Ovary (tissue), 9 donors: ENCODE measurements around the gene FYN. TPM values are rescaled to one million over a fixed set of nuclear protein-coding genes. Genes with fewer than 3 reads are reported as not detected.

Experiments used
- DNase-seq, 5 donors: peaks; one replicate each; pipeline ENCODE4 v3.0.0-alpha.2; 2019 to 2020
- H3K27ac ChIP-seq, 2 donors: fragments of 200-600 bp; one replicate each; pipeline versions ENCODE4 v1.5.1 to v1.8.0; 2019 to 2022
- H3K27me3 ChIP-seq: fragments of 200-600 bp; one replicate; pipeline ENCODE4 v1.8.0; 2022
- H3K36me3 ChIP-seq: fragments of 200-600 bp; sonication (generic); one replicate; pipeline ENCODE4 v1.5.1; 2019
- H3K4me1 ChIP-seq: one replicate; pipeline ENCODE4 v1.8.1; 2013; ENCODE audit warnings: mild to moderate bottlenecking, moderate library complexity; ENCODE audit not compliant: insufficient read depth
- H3K4me3 ChIP-seq: fragments of 200-600 bp; sonication (generic); one replicate; pipeline ENCODE4 v1.5.1; 2017
- H3K9me3 ChIP-seq, 2 donors: fragments of 200-600 bp in 1 of 2; sonication (generic) in 1 of 2; one replicate each; pipeline versions ENCODE4 v1.5.1 to v1.8.1; 2013 to 2019; ENCODE audit warnings: mild to moderate bottlenecking in 1 of 2, moderate library complexity in 1 of 2
- CTCF ChIP-seq, 3 donors: fragments of 450-650 bp in 2 of 3; fragments of 200-600 bp in 1 of 3; IDR thresholded peaks; one replicate each; pipeline versions ENCODE4 v1.5.1 to v1.8.0; 2016 to 2022; ENCODE audit warnings: antibody characterized with exemption in 3 of 3, mild to moderate bottlenecking in 1 of 3
- EP300 ChIP-seq: sonication (generic); formaldehyde crosslinking; IDR thresholded peaks from one replicate; pipeline ENCODE4 v1.6.1; 2017; ENCODE audit warnings: antibody characterized with exemption
- POLR2A ChIP-seq: fragments of 450-650 bp; IDR thresholded peaks from one replicate; pipeline ENCODE4 v1.6.1; 2017; ENCODE audit warnings: antibody characterized with exemption, mild to moderate bottlenecking, moderate library complexity
- WGBS, 3 donors: extraction: QIAGEN DNeasy Blood & Tissue Kit in 1 of 3; methylation state at CpG; one replicate each; pipeline versions ENCODE4 v1.1.5 to v1.1.7; 2013 to 2017; 5-methylcytosine and 5-hydroxymethylcytosine counted together
- intact Hi-C, 4 donors: fragments of 100-400 bp; cut with DNase I; formaldehyde crosslinking; loops; one replicate each; pipeline versions ENCODE4 v1.11.0 to v1.15.1; 2022 to 2023
- polyA plus RNA-seq, 2 donors: library from polyadenylated mRNA; stranded (reverse); fragments of 200-250 nt in 1 of 2; fragments of 350-450 nt in 1 of 2; fragmentation: Illumina TruSeq in 1 of 2; extraction: RNeasy Lipid Tissue Mini Kit (QIAGEN cat#74804) in 1 of 2; gene quantifications; one replicate each; pipeline ENCODE4 v1.2.3, GENCODE V29; 2013 to 2014
- total RNA-seq, 7 donors: library from RNA; depleted of rRNA in 2 of 7; stranded (reverse); fragments of >200 nt in 2 of 7; fragmentation: NEBNext Ultra II Directional in 3 of 7; extraction: Animal tissue kit (Norgen Biotek cat#: 25700) in 3 of 7; gene quantifications; one replicate each; pipeline versions ENCODE4 v1.1.0 to v1.2.4, GENCODE V29; 2016 to 2023
- donor health status: DM: no; HTN: no; CAD: no; lungs with moderate emphysema.
- donor health status: DM: no; HTN: no; CAD: no.
- donor health status: Bipolar disorder and iron deficiency.
- donor health status: DM: yes; HTN: yes; CAD: no.
- donor health status: DM: no; HTN: no; CAD: no.
- donor health status: DM: yes; HTN: yes; CAD: no.

The FYN gene
- total and polyA plus RNA-seq, 9 donors = 37.2 to 116 (median 72.7) TPM

- no peaks in the 10 kb centered on the region for H3K27me3 ChIP-seq
- TF ChIP-seq CTCF (IDR thresholded peaks at IDR 0.05) = no peak
- no peak for TF ChIP-seq EP300
- TF ChIP-seq POLR2A = no peak
- no peak overlapping the region for H3K4me3 ChIP-seq
- intact Hi-C loops = no loop called here
- H3K36me3 ChIP-seq = no peaks in the 10 kb centered on the region
- WGBS, 3 donors = 65 to 75% (median 74%) methylated on average over 5 of the region's 5 CpGs
- no peaks in the 10 kb centered on the region for H3K9me3 ChIP-seq
- H3K27ac ChIP-seq = no peak overlapping the region
- peaks cover 8% of the 10 kb centered on the region for H3K4me1 ChIP-seq
- no peak for DNase-seq
Measured at GRCh38 chr6:111767752-111768430, 105.4 kb downstream of the FYN start.

- WGBS, 3 donors = 87 to 91% (median 91%) methylated on average over 5 of the region's 5 CpGs
- no peak overlapping the region for H3K4me3 ChIP-seq
- H3K27ac ChIP-seq = no peak overlapping the region
- H3K9me3 ChIP-seq = no peaks in the 10 kb centered on the region
- H3K27me3 ChIP-seq = no peaks in the 10 kb centered on the region
- no peak for TF ChIP-seq CTCF (IDR thresholded peaks at IDR 0.05)
- no peak for TF ChIP-seq POLR2A
- TF ChIP-seq EP300 = no peak
- H3K36me3 ChIP-seq = no peaks in the 10 kb centered on the region
- intact Hi-C loops = no loop called here
- H3K4me1 ChIP-seq = peaks cover 9% of the 10 kb centered on the region
- no peak for DNase-seq
Measured at GRCh38 chr6:111766201-111766857, 106.9 kb downstream of the FYN start.

- no peaks in the 10 kb centered on the region for H3K36me3 ChIP-seq
- no peak overlapping the region for H3K4me3 ChIP-seq
- DNase-seq = no peak
- intact Hi-C loops = no loop called here
- no peaks in the 10 kb centered on the region for H3K27me3 ChIP-seq
- TF ChIP-seq EP300 (no peak), CTCF (IDR thresholded peaks at IDR 0.05) (no peak), POLR2A (no peak)
- 90 to 98% (median 92%) methylated on average over 1 of the region's 1 CpG for WGBS, 3 donors
- peaks cover 9% of the 10 kb centered on the region for H3K4me1 ChIP-seq
- H3K27ac ChIP-seq = no peak overlapping the region
- no peaks in the 10 kb centered on the region for H3K9me3 ChIP-seq
Measured at GRCh38 chr6:111765763-111766162, 107.5 kb downstream of the FYN start.

- intact Hi-C loops = no loop called here
- H3K4me1 ChIP-seq = peaks cover 6% of the 10 kb centered on the region
- TF ChIP-seq EP300 = no peak
- TF ChIP-seq CTCF (IDR thresholded peaks at IDR 0.05) = no peak
- TF ChIP-seq POLR2A = no peak
- no peak overlapping the region for H3K4me3 ChIP-seq
- H3K36me3 ChIP-seq = no peaks in the 10 kb centered on the region
- 84 to 86% (median 85%) methylated on average over 13 of the region's 13 CpGs for WGBS, 3 donors
- DNase-seq = no peak
- no peak overlapping the region for H3K27ac ChIP-seq
- H3K9me3 ChIP-seq = no peaks in the 10 kb centered on the region
- H3K27me3 ChIP-seq = no peaks in the 10 kb centered on the region
Measured at GRCh38 chr6:111764238-111765175, 108.7 kb downstream of the FYN start.
